H1 (cell line): Measurements from ENCODE around the gene PEAK3.

ENCODE experiments used
- ATF2 ChIP-seq: IDR thresholded peaks from 2 replicates; pipeline ENCODE4 v1.6.1; 2012; ENCODE audit warnings: low read length, inconsistent platforms
- CHD1 ChIP-seq: IDR thresholded peaks from 2 replicates; pipeline ENCODE4 v1.6.1; 2012; ENCODE audit warnings: low read depth, low read length, improper control_type of control experiment
- CTCF ChIP-seq, 3 experiments: IDR thresholded peaks; 1 replicate in 2 of 3; 2 replicates in 1 of 3; pipeline versions ENCODE4 v1.5.1 to v1.6.1; 2011; ENCODE audit warnings: low read length in 3 of 3, mild to moderate bottlenecking in 3 of 3, inconsistent platforms in 2 of 3, low read depth in 1 of 3, moderate library complexity in 1 of 3; ENCODE audit not compliant: insufficient read depth in 1 of 3; ENCODE audit errors: control extremely low read depth in 1 of 3
- EZH2 ChIP-seq: fragments of 200-600 bp; sonication (generic); IDR thresholded peaks from 2 replicates; pipeline ENCODE4 v1.7.1; 2012; ENCODE audit warnings: low read depth, mild to moderate bottlenecking, moderate library complexity, low read length, inconsistent platforms; ENCODE audit not compliant: severe bottlenecking
- PHF8 ChIP-seq: fragments of 200-600 bp; sonication (generic); conservative IDR thresholded peaks from 2 replicates; pipeline ENCODE4 v1.7.1; 2012; ENCODE audit warnings: low read depth, mild to moderate bottlenecking, inconsistent platforms, low read length, moderate library complexity
- POLR2A ChIP-seq, 2 experiments: IDR thresholded peaks; 1 replicate in 1 of 2; 2 replicates in 1 of 2; pipeline ENCODE4 v1.6.1; 2011; ENCODE audit warnings: low read depth in 2 of 2, low read length in 2 of 2, mild to moderate bottlenecking in 2 of 2; ENCODE audit errors: control extremely low read depth in 1 of 2
- SUZ12 ChIP-seq: fragments of 200-600 bp; sonication (generic); IDR thresholded peaks from 2 replicates; pipeline ENCODE4 v1.6.1; 2012; ENCODE audit warnings: mild to moderate bottlenecking, inconsistent platforms, low read length, moderate library complexity, mixed read lengths

- TF ChIP-seq EZH2 = no peak
- TF ChIP-seq SUZ12 = no peak
- TF ChIP-seq CTCF (IDR thresholded peaks at IDR 0.05; ENCODE audit: control extremely low read depth in 1 of 3, insufficient read depth in 1 of 3, low read depth in 1 of 3, low read length in 3 of 3) = no peak
- no peak for TF ChIP-seq ATF2
- TF ChIP-seq POLR2A (IDR thresholded peaks at IDR 0.05; ENCODE audit: control extremely low read depth in 1 of 2, low read depth in 2 of 2, low read length in 2 of 2) = no peak
- TF ChIP-seq CHD1 = no peak
- TF ChIP-seq PHF8 = no peak
These were observed 12.8 kb upstream of the PEAK3 start for GRCh38 chr19:2294687-2295335.
